Brain microvascular endothelial cell (primary cell): Measurements from ENCODE around the gene H1-8.

Source experiments
- DNase-seq: peaks from one replicate; pipeline ENCODE4 v3.0.0-alpha.2; 2020
- H3K27ac ChIP-seq: fragments of 250-450 bp; sonication (Bioruptor Pico); 2 replicates; pipeline ENCODE4 v1.5.1; 2020; ENCODE audit warnings: mild to moderate bottlenecking, moderate library complexity
- H3K27me3 ChIP-seq: fragments of 250-450 bp; sonication (Bioruptor Pico); replicated peaks from 2 replicates; pipeline ENCODE4 v1.5.1; 2020; ENCODE audit warnings: mild to moderate bottlenecking
- H3K36me3 ChIP-seq: fragments of 250-450 bp; sonication (Bioruptor Pico); replicated peaks from 2 replicates; pipeline ENCODE4 v1.5.1; 2020; ENCODE audit warnings: mild to moderate bottlenecking
- H3K4me3 ChIP-seq: 2 replicates; pipeline ENCODE4 v1.5.1; 2011; ENCODE audit warnings: low read depth, mild to moderate bottlenecking, control low read depth, low read length, moderate library complexity
- in situ Hi-C: cut with HindIII; loops from 2 replicates; pipeline ENCODE4 v1.10.0; 2017; ENCODE audit warnings: low sequenced_read_pairs, low pct_ligation_motif_present
- TF ChIP-seq, protein P1 (sequence below): IDR thresholded peaks from 2 replicates; pipeline ENCODE4 v1.5.1; 2011; ENCODE audit warnings: low read depth, mild to moderate bottlenecking, moderate library complexity, low read length, control low read depth, inconsistent platforms; ENCODE audit errors: missing control alignments

H1-8 gene

DNA sequence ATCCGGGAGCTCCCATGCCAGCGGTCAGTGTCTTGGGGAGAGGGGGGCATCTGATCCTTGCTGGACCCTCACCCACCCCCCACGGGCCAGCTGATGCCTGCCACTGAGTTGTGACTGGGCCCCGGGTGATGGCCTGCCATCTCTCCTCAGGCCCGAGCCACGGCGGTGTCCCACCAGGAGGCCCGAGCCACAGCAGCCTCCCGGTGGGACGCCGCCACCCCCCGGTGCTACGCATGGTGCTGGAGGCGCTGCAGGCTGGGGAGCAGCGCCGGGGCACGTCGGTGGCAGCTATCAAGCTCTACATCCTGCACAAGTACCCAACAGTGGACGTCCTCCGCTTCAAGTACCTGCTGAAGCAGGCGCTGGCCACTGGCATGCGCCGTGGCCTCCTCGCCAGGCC is 4.3 kb downstream of the H1-8 start:
- no peaks in the 10 kb centered on the region for H3K27me3 ChIP-seq
- in situ Hi-C loops = no loop called here

DNA sequence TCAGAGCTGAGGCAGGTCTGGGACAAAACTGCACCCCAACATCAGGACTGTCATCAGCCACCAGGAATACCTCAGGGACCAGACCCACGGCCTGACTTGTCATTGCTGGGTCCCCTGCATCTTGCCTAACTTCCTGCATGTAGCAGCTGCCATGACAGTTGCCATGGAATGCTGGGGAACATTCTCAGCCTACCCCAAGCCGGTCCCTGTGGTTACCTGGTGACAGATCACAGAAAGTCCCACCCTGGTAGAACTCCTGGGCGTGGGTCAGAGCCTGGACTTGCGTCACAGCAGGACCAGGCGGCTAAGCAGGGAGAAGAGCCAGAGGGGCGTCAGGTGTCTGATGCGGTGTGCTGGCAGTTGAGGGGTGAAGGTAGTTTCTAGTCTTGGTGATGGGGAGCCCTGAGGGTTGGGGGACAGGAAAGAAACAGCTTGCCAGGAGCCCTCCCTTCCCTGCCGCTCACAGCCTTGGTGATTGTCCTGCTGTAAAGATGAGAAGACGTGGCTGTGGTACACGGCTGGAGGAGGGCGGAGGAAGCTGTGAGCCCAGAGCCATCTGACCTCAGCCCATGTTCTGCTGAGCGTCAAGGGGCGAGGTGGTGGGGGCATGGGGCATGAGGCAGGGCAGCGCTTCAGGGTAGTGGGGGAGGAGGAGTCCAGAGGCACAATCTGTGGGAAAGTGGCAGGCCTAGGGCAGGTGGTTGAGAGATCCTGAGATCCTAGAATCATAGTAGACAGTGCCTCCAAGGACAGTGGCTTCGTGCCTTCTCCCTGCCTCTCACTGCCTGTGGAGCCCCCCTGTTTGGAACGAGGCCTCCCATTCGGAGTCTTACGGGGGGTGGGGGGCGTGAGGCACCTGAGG is 5.4 kb downstream of the H1-8 start:
- H3K36me3 ChIP-seq = no peaks in the 10 kb centered on the region
- in situ Hi-C loops = no loop called here
- H3K27me3 ChIP-seq = no peaks in the 10 kb centered on the region
- no peak for DNase-seq
- H3K27ac ChIP-seq = no peak overlapping the region
- TF ChIP-seq, protein P1, sequence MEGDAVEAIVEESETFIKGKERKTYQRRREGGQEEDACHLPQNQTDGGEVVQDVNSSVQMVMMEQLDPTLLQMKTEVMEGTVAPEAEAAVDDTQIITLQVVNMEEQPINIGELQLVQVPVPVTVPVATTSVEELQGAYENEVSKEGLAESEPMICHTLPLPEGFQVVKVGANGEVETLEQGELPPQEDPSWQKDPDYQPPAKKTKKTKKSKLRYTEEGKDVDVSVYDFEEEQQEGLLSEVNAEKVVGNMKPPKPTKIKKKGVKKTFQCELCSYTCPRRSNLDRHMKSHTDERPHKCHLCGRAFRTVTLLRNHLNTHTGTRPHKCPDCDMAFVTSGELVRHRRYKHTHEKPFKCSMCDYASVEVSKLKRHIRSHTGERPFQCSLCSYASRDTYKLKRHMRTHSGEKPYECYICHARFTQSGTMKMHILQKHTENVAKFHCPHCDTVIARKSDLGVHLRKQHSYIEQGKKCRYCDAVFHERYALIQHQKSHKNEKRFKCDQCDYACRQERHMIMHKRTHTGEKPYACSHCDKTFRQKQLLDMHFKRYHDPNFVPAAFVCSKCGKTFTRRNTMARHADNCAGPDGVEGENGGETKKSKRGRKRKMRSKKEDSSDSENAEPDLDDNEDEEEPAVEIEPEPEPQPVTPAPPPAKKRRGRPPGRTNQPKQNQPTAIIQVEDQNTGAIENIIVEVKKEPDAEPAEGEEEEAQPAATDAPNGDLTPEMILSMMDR = no peak
- no peak overlapping the region for H3K4me3 ChIP-seq

More for the DNA sequence above, 4.3 kb downstream of the H1-8 start:
- H3K27ac ChIP-seq = no peak overlapping the region
- H3K36me3 ChIP-seq = no peaks in the 10 kb centered on the region
- TF ChIP-seq, protein P1 = no peak
- DNase-seq = no peak
- H3K4me3 ChIP-seq = no peak overlapping the region

DNA sequence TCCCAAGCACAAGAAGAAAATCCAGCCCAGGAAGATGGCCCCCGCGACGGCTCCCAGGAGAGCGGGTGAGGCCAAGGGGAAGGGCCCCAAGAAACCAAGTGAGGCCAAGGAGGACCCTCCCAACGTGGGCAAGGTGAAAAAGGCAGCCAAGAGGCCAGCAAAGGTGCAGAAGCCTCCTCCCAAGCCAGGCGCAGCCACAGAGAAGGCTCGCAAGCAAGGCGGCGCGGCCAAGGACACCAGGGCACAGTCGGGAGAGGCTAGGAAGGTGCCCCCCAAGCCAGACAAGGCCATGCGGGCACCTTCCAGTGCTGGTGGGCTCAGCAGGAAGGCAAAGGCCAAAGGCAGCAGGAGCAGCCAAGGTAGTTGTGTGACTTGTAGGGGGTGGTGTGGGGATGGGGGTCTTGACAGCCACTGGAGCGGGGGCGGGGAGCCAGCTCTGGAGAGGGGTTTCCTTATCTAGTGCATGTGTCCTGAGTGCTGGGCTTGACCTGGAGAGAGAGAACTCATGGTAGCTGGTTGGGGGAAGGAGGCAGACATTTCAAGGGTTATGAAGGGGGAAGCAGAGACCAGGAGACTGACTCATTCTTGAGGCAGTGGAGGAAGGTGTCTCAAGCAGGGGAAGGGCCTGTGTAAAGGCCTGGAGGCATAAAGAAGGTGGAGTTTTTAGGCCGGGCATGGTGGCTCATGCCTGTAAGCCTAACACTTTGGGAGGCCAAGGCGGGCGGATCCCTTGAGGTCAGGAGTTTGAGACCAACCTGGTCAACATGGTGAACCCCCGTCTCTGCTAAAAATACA is 6.2 kb downstream of the H1-8 start:
- TF ChIP-seq, protein P1 = no peak
- DNase-seq = no peak
- Histone ChIP-seq H3K4me3 (no peak overlapping the region), H3K27me3 (no peaks in the 10 kb centered on the region), H3K36me3 (no peaks in the 10 kb centered on the region), H3K27ac (no peak overlapping the region)
- in situ Hi-C loops = no loop called here

DNA sequence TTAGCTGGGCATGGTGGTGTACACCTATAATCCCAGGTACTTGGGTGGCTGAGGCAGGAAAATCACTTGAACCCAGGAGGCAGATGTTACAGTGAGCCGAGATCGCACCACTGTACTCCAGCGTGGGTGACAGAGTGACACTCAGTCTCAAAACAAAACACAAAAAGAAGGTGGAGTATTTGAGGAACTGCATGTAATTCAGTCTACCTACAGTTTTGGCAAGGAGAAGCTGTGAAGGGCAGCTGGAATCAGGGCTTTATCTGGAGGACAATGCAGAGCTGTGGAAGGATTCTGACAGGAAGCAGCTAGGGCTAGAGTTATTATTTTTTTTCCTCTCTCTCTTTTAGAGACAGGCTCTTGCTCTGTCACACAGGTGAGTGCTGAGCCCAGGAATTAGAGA is 6.8 kb downstream of the H1-8 start:
- in situ Hi-C loops = no loop called here
- DNase-seq = no peak
- Histone ChIP-seq H3K27ac (no peak overlapping the region), H3K27me3 (no peaks in the 10 kb centered on the region), H3K36me3 (no peaks in the 10 kb centered on the region), H3K4me3 (no peak overlapping the region)
- TF ChIP-seq, protein P1 = no peak

DNA sequence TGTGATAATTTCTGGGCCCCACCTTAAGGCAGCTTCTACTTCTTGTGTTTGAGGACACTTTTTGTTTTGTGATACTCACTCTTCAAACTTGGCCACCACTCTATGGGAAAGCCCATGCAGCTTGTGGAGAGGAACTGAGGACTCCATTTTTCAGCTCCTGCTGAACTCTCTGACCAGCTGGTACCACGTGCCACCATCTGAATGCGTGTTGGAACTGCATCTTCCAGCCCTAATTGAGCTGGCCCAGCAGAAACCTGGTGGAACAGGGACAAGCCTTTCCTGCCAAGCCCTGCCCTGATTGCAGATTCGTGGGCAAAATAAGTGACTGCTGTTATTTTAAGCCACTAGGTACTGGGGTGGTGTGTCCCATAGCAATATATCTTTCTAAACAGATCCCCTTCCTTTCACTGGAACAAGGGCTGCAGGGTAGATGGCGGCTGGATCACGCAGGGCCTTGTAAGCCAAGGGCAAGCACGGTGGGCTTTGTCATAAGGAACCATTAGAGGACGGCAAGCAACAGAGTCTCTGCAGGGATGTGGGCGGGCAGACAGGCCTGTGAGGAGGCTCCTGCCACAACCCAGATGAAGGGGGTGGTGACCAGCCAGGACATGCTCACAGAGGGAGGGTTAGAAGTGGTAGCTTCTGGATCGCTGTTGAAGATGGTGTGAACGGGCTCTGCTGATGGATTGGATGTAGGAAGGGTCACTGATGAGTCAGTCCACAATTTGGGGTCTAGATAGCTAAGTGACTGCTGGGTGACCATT is 9.5 kb downstream of the H1-8 start:
- peaks cover 7% of the 10 kb centered on the region for H3K36me3 ChIP-seq
- TF ChIP-seq, protein P1 = no peak
- no peak overlapping the region for H3K27ac ChIP-seq
- no peak overlapping the region for H3K4me3 ChIP-seq
- no peaks in the 10 kb centered on the region for H3K27me3 ChIP-seq
- in situ Hi-C loops = no loop called here
- DNase-seq = no peak
